ENCODE results near the gene RBFOX2.

GRCh38 chr22:35818897-35819296 is 209.7 kb downstream of the RBFOX2 start:
- no peak for TF ChIP-seq EZH2 (IDR thresholded peaks at IDR 0.05; ENCODE audit: borderline replicate concordance, low read length)
- TF ChIP-seq, protein P1, sequence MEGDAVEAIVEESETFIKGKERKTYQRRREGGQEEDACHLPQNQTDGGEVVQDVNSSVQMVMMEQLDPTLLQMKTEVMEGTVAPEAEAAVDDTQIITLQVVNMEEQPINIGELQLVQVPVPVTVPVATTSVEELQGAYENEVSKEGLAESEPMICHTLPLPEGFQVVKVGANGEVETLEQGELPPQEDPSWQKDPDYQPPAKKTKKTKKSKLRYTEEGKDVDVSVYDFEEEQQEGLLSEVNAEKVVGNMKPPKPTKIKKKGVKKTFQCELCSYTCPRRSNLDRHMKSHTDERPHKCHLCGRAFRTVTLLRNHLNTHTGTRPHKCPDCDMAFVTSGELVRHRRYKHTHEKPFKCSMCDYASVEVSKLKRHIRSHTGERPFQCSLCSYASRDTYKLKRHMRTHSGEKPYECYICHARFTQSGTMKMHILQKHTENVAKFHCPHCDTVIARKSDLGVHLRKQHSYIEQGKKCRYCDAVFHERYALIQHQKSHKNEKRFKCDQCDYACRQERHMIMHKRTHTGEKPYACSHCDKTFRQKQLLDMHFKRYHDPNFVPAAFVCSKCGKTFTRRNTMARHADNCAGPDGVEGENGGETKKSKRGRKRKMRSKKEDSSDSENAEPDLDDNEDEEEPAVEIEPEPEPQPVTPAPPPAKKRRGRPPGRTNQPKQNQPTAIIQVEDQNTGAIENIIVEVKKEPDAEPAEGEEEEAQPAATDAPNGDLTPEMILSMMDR (conservative IDR thresholded peaks at IDR 0.05 in 1 of 2, IDR thresholded peaks at IDR 0.05 in 1 of 2; ENCODE audit: extremely low read depth in 1 of 2, insufficient read depth in 1 of 2, low read depth in 1 of 2, low read length in 2 of 2): no peak
